Suprapubic skin (tissue), 4 donors: ENCODE measurements around the gene IFITM1.
"Not testable (repeated sequence)": the region's sequence is repeated elsewhere in the genome, so short reads cannot be mapped to it uniquely, and the experiment has no call there.

Experiments
- POLR2A ChIP-seq, 2 donors: fragments of 450-650 bp; IDR thresholded peaks; one replicate each; pipeline ENCODE4 v1.6.1; 2017; ENCODE audit warnings: antibody characterized with exemption in 2 of 2, mild to moderate bottlenecking in 2 of 2, moderate library complexity in 2 of 2
- POLR2AphosphoS5 ChIP-seq, 3 donors: sonication (generic); formaldehyde crosslinking; IDR thresholded peaks; one replicate each; pipeline ENCODE4 v1.6.1; 2017; ENCODE audit warnings: antibody characterized with exemption in 3 of 3
- TF ChIP-seq, protein P1 (sequence below), 2 donors: fragments of 200-600 bp in 1 of 2; fragments of 450-650 bp in 1 of 2; sonication (generic) in 1 of 2; IDR thresholded peaks; one replicate each; pipeline ENCODE4 v1.5.1; 2016 to 2019; ENCODE audit warnings: antibody characterized with exemption in 2 of 2, mild to moderate bottlenecking in 1 of 2, moderate library complexity in 1 of 2

DNA sequence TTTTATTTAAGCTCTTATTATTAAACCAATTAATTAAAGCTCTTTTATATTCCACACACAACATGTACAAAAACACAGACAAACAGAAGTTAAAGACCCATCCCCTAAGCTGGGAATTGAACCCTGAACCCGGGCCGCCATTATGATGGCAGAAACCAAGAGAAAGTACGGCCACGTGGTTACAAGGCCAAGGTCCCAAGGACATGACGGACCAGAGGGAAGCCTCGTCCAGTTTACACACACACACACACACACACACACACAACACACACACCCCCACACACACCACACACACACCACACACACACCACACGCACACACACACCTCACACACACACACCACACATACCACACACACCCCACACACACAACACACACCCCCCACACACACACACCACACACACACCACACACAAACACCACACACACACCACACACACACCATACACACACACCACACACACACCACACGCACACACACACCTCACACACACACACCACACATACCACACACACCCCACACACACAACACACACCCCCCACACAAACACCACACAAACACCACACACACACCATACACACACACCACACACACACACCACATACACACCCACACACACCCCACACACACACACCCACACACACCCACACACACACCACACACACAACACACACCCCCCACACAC lies 35.6 kb downstream of the IFITM1 start:
- TF ChIP-seq POLR2AphosphoS5, POLR2A (IDR thresholded peaks at IDR 0.05): not testable (repeated sequence)
- TF ChIP-seq, protein P1, sequence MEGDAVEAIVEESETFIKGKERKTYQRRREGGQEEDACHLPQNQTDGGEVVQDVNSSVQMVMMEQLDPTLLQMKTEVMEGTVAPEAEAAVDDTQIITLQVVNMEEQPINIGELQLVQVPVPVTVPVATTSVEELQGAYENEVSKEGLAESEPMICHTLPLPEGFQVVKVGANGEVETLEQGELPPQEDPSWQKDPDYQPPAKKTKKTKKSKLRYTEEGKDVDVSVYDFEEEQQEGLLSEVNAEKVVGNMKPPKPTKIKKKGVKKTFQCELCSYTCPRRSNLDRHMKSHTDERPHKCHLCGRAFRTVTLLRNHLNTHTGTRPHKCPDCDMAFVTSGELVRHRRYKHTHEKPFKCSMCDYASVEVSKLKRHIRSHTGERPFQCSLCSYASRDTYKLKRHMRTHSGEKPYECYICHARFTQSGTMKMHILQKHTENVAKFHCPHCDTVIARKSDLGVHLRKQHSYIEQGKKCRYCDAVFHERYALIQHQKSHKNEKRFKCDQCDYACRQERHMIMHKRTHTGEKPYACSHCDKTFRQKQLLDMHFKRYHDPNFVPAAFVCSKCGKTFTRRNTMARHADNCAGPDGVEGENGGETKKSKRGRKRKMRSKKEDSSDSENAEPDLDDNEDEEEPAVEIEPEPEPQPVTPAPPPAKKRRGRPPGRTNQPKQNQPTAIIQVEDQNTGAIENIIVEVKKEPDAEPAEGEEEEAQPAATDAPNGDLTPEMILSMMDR (IDR thresholded peaks at IDR 0.05), result not testable (repeated sequence)
